ENCODE results near the gene GCHFR.

The GCHFR gene

GRCh38 chr15:40754574-40754882 is 9.3 kb upstream of the GCHFR start:
- in situ Hi-C loops (cut with HindIII; ENCODE audit: low sequenced_read_pairs) = no loop called here

GRCh38 chr15:40754883-40755811 is 8.7 kb upstream of the GCHFR start, which contains the start of gene RMDN3:
RMDN3 (minus strand) TSS chr15:40755254; CDS start chr15:40754783, 471 bp downstream.
- in situ Hi-C loops (cut with HindIII; ENCODE audit: low sequenced_read_pairs) = no loop called here

GRCh38 chr15:40755812-40756208 is 8.1 kb upstream of the GCHFR start:
- in situ Hi-C loops (cut with HindIII; ENCODE audit: low sequenced_read_pairs) = no loop called here

- in situ Hi-C loops (cut with HindIII; ENCODE audit: low sequenced_read_pairs) = no loop called here
Measured at GRCh38 chr15:40756938-40757337, 6.9 kb upstream of the GCHFR start.

GRCh38 chr15:40759961-40760360 is 3.9 kb upstream of the GCHFR start:
- in situ Hi-C loops (cut with HindIII; ENCODE audit: low sequenced_read_pairs) = no loop called here

GRCh38 chr15:40762919-40763800 is 708 bp upstream of the GCHFR start:
- in situ Hi-C loops (cut with HindIII; ENCODE audit: low sequenced_read_pairs) = no loop called here

- in situ Hi-C loops (cut with HindIII; ENCODE audit: low sequenced_read_pairs) = no loop called here
Measured at GRCh38 chr15:40764629-40765103, 798 bp downstream of the GCHFR start.

- in situ Hi-C loops (cut with HindIII; ENCODE audit: low sequenced_read_pairs) = no loop called here
Measured at GRCh38 chr15:40766194-40766815, 2.4 kb downstream of the GCHFR start.

- in situ Hi-C loops (cut with HindIII; ENCODE audit: low sequenced_read_pairs) = no loop called here
Measured at GRCh38 chr15:40766906-40767837, 3.3 kb downstream of the GCHFR start.

GRCh38 chr15:40767838-40768500 is 4.1 kb downstream of the GCHFR start:
- in situ Hi-C loops (cut with HindIII; ENCODE audit: low sequenced_read_pairs) = no loop called here

GRCh38 chr15:40768521-40769273 is 4.8 kb downstream of the GCHFR start:
- in situ Hi-C loops (cut with HindIII; ENCODE audit: low sequenced_read_pairs) = no loop called here

- in situ Hi-C loops (cut with HindIII; ENCODE audit: low sequenced_read_pairs) = no loop called here
Measured at GRCh38 chr15:40769274-40770146, 5.6 kb downstream of the GCHFR start, which contains the start of gene C15orf62. C15orf62 (plus strand) TSS chr15:40769980; CDS start chr15:40770496, 516 bp downstream.

- in situ Hi-C loops (cut with HindIII; ENCODE audit: low sequenced_read_pairs) = no loop called here
Measured at GRCh38 chr15:40770147-40770721, 6.4 kb downstream of the GCHFR start.

- in situ Hi-C loops (cut with HindIII; ENCODE audit: low sequenced_read_pairs) = no loop called here
Measured at GRCh38 chr15:40771242-40771641, 7.4 kb downstream of the GCHFR start.

GRCh38 chr15:40772014-40772413 is 8.1 kb downstream of the GCHFR start:
- in situ Hi-C loops (cut with HindIII; ENCODE audit: low sequenced_read_pairs) = no loop called here

- in situ Hi-C loops (cut with HindIII; ENCODE audit: low sequenced_read_pairs) = no loop called here
Measured at GRCh38 chr15:40773496-40773895, 9.6 kb downstream of the GCHFR start.

GRCh38 chr15:40773902-40774301 is 10.0 kb downstream of the GCHFR start:
- in situ Hi-C loops (cut with HindIII; ENCODE audit: low sequenced_read_pairs) = no loop called here
